Ectodermal cell (in vitro differentiated cells): ENCODE results near the gene SSBP3.

Source experiments
- H3K27ac ChIP-seq: 2 replicates; pipeline ENCODE4 v1.7.0; 2013; ENCODE audit warnings: mild to moderate bottlenecking, low read depth, low read length; ENCODE audit not compliant: insufficient read depth, poor library complexity, severe bottlenecking
- H3K27me3 ChIP-seq: 2 replicates; pipeline ENCODE4 v1.7.0; 2013; ENCODE audit warnings: mild to moderate bottlenecking, low read length; ENCODE audit not compliant: insufficient read depth, control insufficient read depth, poor library complexity, severe bottlenecking
- H3K36me3 ChIP-seq: one replicate; pipeline ENCODE4 v1.7.0; 2013; ENCODE audit warnings: low read length; ENCODE audit not compliant: control insufficient read depth, insufficient read depth
- H3K4me1 ChIP-seq: one replicate; pipeline ENCODE4 v1.7.0; 2013; ENCODE audit warnings: low read length; ENCODE audit not compliant: control insufficient read depth, insufficient read depth
- H3K4me3 ChIP-seq: 2 replicates; pipeline ENCODE4 v1.7.0; 2013; ENCODE audit warnings: low read depth, low read length, control low read depth; ENCODE audit not compliant: insufficient read depth
- H3K9me3 ChIP-seq: 2 replicates; pipeline ENCODE4 v1.7.0; 2013; ENCODE audit warnings: mild to moderate bottlenecking, low read length, moderate library complexity; ENCODE audit not compliant: control insufficient read depth
- WGBS, 2 experiments: methylation state at CpG; one replicate each; pipeline ENCODE4 v1.1.7; 2013; ENCODE audit warnings: missing lambda C conversion rate in 2 of 2; 5-methylcytosine and 5-hydroxymethylcytosine counted together

The SSBP3 gene

DNA sequence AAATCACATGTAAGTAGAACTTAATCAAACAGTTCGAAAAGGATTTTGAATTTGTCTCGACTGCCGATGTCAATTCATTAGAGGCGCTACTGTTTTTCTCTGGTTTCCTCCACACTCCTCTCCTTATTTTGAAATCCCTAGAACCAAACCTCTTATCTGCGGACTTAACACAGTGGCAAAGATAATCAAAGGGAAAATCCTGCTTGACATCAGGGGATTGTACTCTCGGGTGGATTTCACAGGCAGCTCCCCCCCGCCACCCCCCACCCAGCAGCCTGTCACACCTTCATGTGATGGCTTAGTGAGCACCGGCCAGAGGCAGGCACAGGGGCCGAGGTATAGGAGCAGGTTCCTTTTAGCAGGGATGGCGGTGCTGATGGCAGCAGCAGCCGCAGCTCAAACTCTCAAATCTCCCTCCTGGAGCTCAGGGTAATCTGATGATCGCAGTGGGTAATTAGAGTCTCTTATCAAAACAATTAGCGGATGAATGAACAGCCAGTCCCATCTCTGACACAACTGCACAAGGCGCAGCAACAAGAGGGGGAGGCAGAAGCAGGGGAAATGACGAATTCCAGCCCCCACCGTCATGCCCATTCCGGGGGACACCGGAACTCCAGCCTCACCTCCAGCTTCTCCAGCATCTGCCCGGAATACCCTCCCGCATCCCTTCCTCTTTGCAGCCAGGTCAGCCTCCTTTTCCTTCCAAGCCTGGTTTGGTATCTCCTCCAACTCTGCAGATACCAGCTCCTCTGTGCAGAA, 80.3 kb downstream of the SSBP3 start:
- H3K27me3 ChIP-seq = no peaks in the 10 kb centered on the region
- peak overlapping the region; percentile 18 for H3K27ac ChIP-seq
- no peaks in the 10 kb centered on the region for H3K9me3 ChIP-seq
- WGBS, 2 experiments = 80 to 85% methylated on average over 20 of the region's 20 CpGs
- peaks cover 79% of the 10 kb centered on the region for H3K4me1 ChIP-seq
- H3K4me3 ChIP-seq = no peak overlapping the region
- H3K36me3 ChIP-seq = no peaks in the 10 kb centered on the region

- no peak overlapping the region for H3K27ac ChIP-seq
- 86 to 100% methylated on average over 1 to 2 of the region's 2 CpGs for WGBS, 2 experiments
- H3K4me3 ChIP-seq = no peak overlapping the region
- H3K4me1 ChIP-seq = peaks cover 73% of the 10 kb centered on the region
- H3K9me3 ChIP-seq = no peaks in the 10 kb centered on the region
- H3K27me3 ChIP-seq = no peaks in the 10 kb centered on the region
- no peaks in the 10 kb centered on the region for H3K36me3 ChIP-seq
Observed at GRCh38 chr1:54325284-54325683, 80.9 kb downstream of the SSBP3 start.

DNA sequence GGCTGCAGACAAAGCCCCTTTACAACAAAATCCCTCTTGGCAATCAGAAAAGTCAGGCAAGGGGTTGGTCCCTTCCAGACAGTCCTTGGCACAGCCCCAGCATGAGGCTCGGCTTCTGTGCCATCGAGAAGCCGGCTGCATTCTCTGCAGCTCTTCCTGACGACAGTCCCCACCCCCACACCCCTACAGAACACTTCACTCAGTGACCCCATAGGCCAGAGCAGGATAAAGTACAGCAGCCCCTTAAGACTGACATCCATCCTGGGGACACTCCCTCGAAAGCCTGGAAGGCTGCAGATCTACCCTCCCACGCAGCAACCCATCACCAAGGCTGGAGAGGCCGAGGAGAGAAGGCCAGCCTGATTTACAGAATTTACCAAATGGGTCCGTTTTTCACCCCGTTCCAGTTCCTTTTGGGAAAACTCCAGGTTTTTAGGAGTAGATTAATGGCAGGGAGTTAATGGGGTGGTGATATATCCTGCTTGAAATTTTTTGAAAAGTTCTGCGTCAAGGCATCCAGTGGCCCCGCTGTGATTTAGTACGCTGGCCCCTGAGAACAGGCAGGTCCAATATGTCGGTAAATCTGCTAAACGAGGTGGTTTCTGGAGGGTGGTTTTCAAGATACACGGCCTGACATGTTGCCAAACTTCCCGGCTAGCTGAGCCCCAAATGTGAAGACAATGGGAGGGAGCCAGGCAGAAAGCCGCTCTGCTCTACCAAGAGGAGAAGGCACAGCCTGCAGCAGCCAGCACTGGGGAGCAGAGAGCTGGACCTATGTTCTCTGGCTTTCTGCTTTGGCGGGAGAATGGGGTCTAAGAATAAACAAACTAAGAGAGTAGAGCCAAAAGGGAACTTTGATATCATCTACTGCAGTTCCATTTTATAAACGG, 81.7 kb downstream of the SSBP3 start:
- Histone ChIP-seq H3K36me3 (no peaks in the 10 kb centered on the region), H3K9me3 (no peaks in the 10 kb centered on the region), H3K27ac (no peak overlapping the region), H3K4me1 (peaks cover 68% of the 10 kb centered on the region), H3K27me3 (no peaks in the 10 kb centered on the region), H3K4me3 (no peak overlapping the region)
- WGBS, 2 experiments = 64 to 70% methylated on average over 19 of the region's 19 CpGs

DNA sequence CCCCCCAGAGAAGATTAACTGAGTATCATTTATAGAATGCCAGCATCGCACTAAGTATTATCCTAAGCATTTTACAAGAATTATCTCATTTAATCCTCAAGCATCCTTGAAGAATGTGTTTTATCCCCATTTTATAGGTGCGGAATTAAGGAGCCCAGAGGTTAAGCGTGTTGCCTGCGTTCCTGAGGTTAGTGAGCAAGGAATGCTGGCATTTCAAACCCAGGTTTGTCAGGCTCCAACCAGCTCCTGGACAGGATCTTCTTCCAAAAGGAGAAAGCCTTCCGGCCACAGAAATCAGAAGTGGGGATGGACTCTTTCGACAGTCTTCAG, 82.3 kb downstream of the SSBP3 start:
- Histone ChIP-seq H3K4me1 (peaks cover 69% of the 10 kb centered on the region), H3K4me3 (no peak overlapping the region), H3K9me3 (no peaks in the 10 kb centered on the region), H3K27me3 (no peaks in the 10 kb centered on the region), H3K36me3 (no peaks in the 10 kb centered on the region), H3K27ac (no peak overlapping the region)
- whole genome bisulfite sequencing, 2 experiments = 82 to 84% methylated on average over 6 of the region's 6 CpGs

- 81 to 82% methylated on average over 6 of the region's 6 CpGs for WGBS, 2 experiments
- H3K27me3 ChIP-seq = no peaks in the 10 kb centered on the region
- no peaks in the 10 kb centered on the region for H3K36me3 ChIP-seq
- no peaks in the 10 kb centered on the region for H3K9me3 ChIP-seq
- H3K4me1 ChIP-seq = peaks cover 69% of the 10 kb centered on the region
- H3K4me3 ChIP-seq = no peak overlapping the region
- no peak overlapping the region for H3K27ac ChIP-seq
Observed at GRCh38 chr1:54323324-54323739, 82.9 kb downstream of the SSBP3 start.

DNA sequence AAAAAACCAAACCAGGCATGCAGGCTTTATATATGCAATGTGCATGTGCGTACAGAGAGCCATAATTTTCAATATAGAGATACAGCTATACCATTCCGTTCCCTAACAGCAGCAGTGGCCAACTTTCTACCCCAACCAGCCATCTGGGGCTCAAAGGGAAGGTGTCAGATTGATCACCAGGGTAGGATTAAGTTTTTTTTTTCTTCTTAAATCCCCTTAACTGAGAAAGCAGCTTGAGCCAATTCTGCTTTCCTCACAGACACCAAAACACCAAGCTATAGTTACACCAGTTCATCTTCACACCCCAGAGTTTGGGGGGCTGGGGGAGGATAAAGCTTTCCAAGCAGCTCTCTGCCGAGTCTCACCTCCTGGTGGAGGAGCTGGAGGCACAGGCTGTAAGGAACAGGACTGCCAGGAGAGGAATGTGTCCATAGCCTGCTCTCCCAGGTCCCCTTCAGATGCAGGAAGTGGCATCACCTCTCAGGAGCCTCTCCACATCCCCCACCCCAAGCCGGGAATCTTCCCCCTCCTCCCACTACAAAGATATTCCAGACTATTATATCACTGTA, 87.9 kb downstream of the SSBP3 start:
- Histone ChIP-seq H3K27ac (peak overlapping the region; percentile 6), H3K4me1 (peaks cover 42% of the 10 kb centered on the region), H3K36me3 (no peaks in the 10 kb centered on the region), H3K4me3 (no peak overlapping the region), H3K27me3 (no peaks in the 10 kb centered on the region), H3K9me3 (no peaks in the 10 kb centered on the region)
- 81 to 88% methylated on average over 4 of the region's 4 CpGs for WGBS, 2 experiments

- 96 to 97% methylated on average over 7 of the region's 7 CpGs for WGBS, 2 experiments
- H3K36me3 ChIP-seq = no peaks in the 10 kb centered on the region
Observed at GRCh38 chr1:54317084-54317483, 89.1 kb downstream of the SSBP3 start.

GRCh38 chr1:54315099-54315498, 91.1 kb downstream of the SSBP3 start:
- Histone ChIP-seq H3K4me3 (no peak overlapping the region), H3K27ac (no peak overlapping the region), H3K36me3 (no peaks in the 10 kb centered on the region), H3K9me3 (no peaks in the 10 kb centered on the region), H3K27me3 (no peaks in the 10 kb centered on the region), H3K4me1 (peaks cover 59% of the 10 kb centered on the region)
- WGBS, 2 experiments = 92 to 94% methylated on average over 4 of the region's 4 CpGs

More at GRCh38 chr1:54317084-54317483, 89.1 kb downstream of the SSBP3 start:
- H3K9me3 ChIP-seq = no peaks in the 10 kb centered on the region
- no peaks in the 10 kb centered on the region for H3K27me3 ChIP-seq
- no peak overlapping the region for H3K4me3 ChIP-seq
- H3K27ac ChIP-seq = no peak overlapping the region
- peaks cover 39% of the 10 kb centered on the region for H3K4me1 ChIP-seq

- H3K36me3 ChIP-seq = no peaks in the 10 kb centered on the region
- H3K27me3 ChIP-seq = no peaks in the 10 kb centered on the region
- H3K4me3 ChIP-seq = no peak overlapping the region
- no peak overlapping the region for H3K27ac ChIP-seq
- H3K4me1 ChIP-seq = peaks cover 61% of the 10 kb centered on the region
- 53 to 64% methylated on average over 6 of the region's 6 CpGs for WGBS, 2 experiments
- no peaks in the 10 kb centered on the region for H3K9me3 ChIP-seq
Observed at GRCh38 chr1:54314696-54315095, 91.5 kb downstream of the SSBP3 start.

DNA sequence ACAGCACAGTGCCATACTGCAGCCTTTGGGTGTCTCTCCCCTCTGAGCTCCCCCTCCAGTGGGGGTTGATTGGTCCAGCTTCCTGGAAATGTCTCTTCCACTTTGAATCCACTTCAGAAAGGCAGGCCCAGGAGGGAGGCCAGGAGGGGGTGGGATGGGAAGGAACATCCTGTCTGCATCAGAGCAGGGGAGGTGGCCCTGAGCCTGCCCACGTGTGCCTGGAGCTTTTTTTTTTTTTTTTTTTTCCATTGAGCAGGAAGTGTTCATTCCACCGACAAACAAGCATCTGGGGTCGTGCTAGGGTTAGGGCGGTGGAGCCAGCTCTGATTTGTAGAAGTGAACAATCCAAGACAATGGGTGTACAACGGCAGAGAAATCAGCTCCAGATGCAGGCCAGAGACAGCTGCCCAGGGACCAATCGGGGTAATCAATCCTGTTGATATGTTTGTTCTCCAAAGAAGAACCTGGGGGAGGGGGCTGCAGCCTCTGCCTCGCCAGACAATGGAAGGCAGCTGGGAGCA, 93.3 kb downstream of the SSBP3 start:
- 29 to 36% methylated on average over 7 of the region's 7 CpGs for WGBS, 2 experiments

More for the DNA sequence above, 93.3 kb downstream of the SSBP3 start:
- H3K4me1 ChIP-seq = peaks cover 47% of the 10 kb centered on the region
- H3K36me3 ChIP-seq = no peaks in the 10 kb centered on the region
- H3K27me3 ChIP-seq = no peaks in the 10 kb centered on the region
- H3K4me3 ChIP-seq = no peak overlapping the region
- no peaks in the 10 kb centered on the region for H3K9me3 ChIP-seq
- H3K27ac ChIP-seq = peak overlapping the region; percentile 56
